NCI-H345 treated with DMSO at 0.1 percent for 48 hours (cell line): ENCODE data around the gene ANKMY1.

ENCODE experiments used
- DNase-seq: peaks from one replicate; lab custom pipeline; 2025; ENCODE audit not compliant: unreplicated experiment; lab: John Stamatoyannopoulos, UW

The ANKMY1 gene

GRCh38 chr2:240579771-240580614, 22.2 kb upstream of the ANKMY1 start:
- no peak for DNase-seq

- no peak for DNase-seq
Measured at GRCh38 chr2:240579071-240579762, 21.4 kb upstream of the ANKMY1 start.

- DNase-seq = no peak
Measured at GRCh38 chr2:240578488-240578887, 20.7 kb upstream of the ANKMY1 start.

- DNase-seq = no peak
Measured at GRCh38 chr2:240578110-240578450, 20.3 kb upstream of the ANKMY1 start.

- DNase-seq = no peak
Measured at GRCh38 chr2:240577281-240578109, 19.7 kb upstream of the ANKMY1 start.

- DNase-seq = no peak
Measured at GRCh38 chr2:240576436-240577205, 18.8 kb upstream of the ANKMY1 start.

GRCh38 chr2:240576036-240576435, 18.2 kb upstream of the ANKMY1 start:
- DNase-seq = no peak

GRCh38 chr2:240575101-240575965, 17.5 kb upstream of the ANKMY1 start:
- no peak for DNase-seq

GRCh38 chr2:240574386-240575100, 16.8 kb upstream of the ANKMY1 start:
- no peak for DNase-seq

- no peak for DNase-seq
Measured at GRCh38 chr2:240573516-240574385, 16.0 kb upstream of the ANKMY1 start.

- DNase-seq = no peak
Measured at GRCh38 chr2:240573071-240573515, 15.3 kb upstream of the ANKMY1 start.

GRCh38 chr2:240572141-240573031, 14.6 kb upstream of the ANKMY1 start:
- DNase-seq = no peak

- no peak for DNase-seq
Measured at GRCh38 chr2:240571314-240571973, 13.7 kb upstream of the ANKMY1 start.

GRCh38 chr2:240570531-240571313, 12.9 kb upstream of the ANKMY1 start:
- DNase-seq = no peak

- DNase-seq = no peak
Measured at GRCh38 chr2:240569998-240570530, 12.3 kb upstream of the ANKMY1 start.

GRCh38 chr2:240569523-240569997, 11.8 kb upstream of the ANKMY1 start:
- DNase-seq = no peak
